HEK293 (cell line): ENCODE measurements around the gene RPL3.

ENCODE experiments used
- MEIS1 ChIP-seq: sonication (generic); formaldehyde crosslinking; IDR thresholded peaks from 2 replicates; pipeline ENCODE4 v1.8.1; 2022; ENCODE audit warnings: missing genetic modification reagents, mild to moderate bottlenecking, borderline replicate concordance
- SP2 ChIP-seq: fragments of 450-650 bp; formaldehyde crosslinking; IDR thresholded peaks from 2 replicates; pipeline ENCODE4 v1.5.1; 2016; ENCODE audit warnings: missing biosample characterization, missing genetic modification characterization
- ZBTB1 ChIP-seq: fragments of 450-650 bp; formaldehyde crosslinking; IDR thresholded peaks from 2 replicates; pipeline ENCODE4 v1.5.1; 2016; ENCODE audit warnings: missing biosample characterization, missing genetic modification characterization
- ZNF146 ChIP-seq: fragments of 450-650 bp; formaldehyde crosslinking; IDR thresholded peaks from 2 replicates; pipeline ENCODE4 v1.5.1; 2016; ENCODE audit warnings: missing biosample characterization, missing genetic modification characterization
- ZNF792 ChIP-seq: fragments of 450-650 bp; formaldehyde crosslinking; IDR thresholded peaks from 2 replicates; pipeline ENCODE4 v1.5.1; 2016; ENCODE audit warnings: missing biosample characterization, missing genetic modification characterization

DNA sequence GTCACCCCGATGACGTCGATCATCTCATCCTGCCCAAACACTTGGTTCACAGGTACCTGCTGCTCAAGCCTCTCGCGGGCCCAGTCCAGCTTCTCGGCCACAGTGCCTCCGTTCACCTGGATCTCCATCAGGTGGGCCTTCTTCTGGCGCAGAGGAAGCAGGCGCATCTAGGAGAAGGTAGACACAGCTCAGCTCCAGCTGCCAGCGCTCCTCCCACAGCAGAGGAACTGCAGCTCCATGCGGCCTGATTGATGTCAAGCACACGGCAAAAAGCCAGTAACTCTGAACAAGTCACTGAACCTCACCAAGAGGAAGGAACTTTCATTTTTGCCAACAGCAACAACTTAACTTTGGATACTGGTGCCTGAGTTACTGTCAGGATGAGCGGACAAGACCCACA, 4.0 kb downstream of the RPL3 start:
- TF ChIP-seq SP2, result no peak
- no peak for TF ChIP-seq ZNF146
- no peak for TF ChIP-seq ZNF792 (tag by site-specific recombination)
- TF ChIP-seq ZBTB1 (tag by site-specific recombination), result no peak
- no peak for TF ChIP-seq MEIS1 (CRISPR knock-in tag)
